Ovary (tissue), 9 donors: ENCODE measurements around the gene FKBP14. TPM values are rescaled to one million over a fixed set of nuclear protein-coding genes. Genes with fewer than 3 reads are reported as not detected.
A peak's percentile ranks its signal among the peaks of the same experiment; 100 is the strongest.

Source experiments
- DNase-seq, 5 donors: peaks; one replicate each; pipeline ENCODE4 v3.0.0-alpha.2; 2019 to 2020
- H3K27ac ChIP-seq, 2 donors: fragments of 200-600 bp; one replicate each; pipeline versions ENCODE4 v1.5.1 to v1.8.0; 2019 to 2022
- H3K27me3 ChIP-seq: fragments of 200-600 bp; one replicate; pipeline ENCODE4 v1.8.0; 2022
- H3K36me3 ChIP-seq: fragments of 200-600 bp; sonication (generic); one replicate; pipeline ENCODE4 v1.5.1; 2019
- H3K4me1 ChIP-seq: one replicate; pipeline ENCODE4 v1.8.1; 2013; ENCODE audit warnings: mild to moderate bottlenecking, moderate library complexity; ENCODE audit not compliant: insufficient read depth
- H3K4me3 ChIP-seq: fragments of 200-600 bp; sonication (generic); one replicate; pipeline ENCODE4 v1.5.1; 2017
- H3K9me3 ChIP-seq, 2 donors: fragments of 200-600 bp in 1 of 2; sonication (generic) in 1 of 2; one replicate each; pipeline versions ENCODE4 v1.5.1 to v1.8.1; 2013 to 2019; ENCODE audit warnings: mild to moderate bottlenecking in 1 of 2, moderate library complexity in 1 of 2
- CTCF ChIP-seq, 3 donors: fragments of 450-650 bp in 2 of 3; fragments of 200-600 bp in 1 of 3; IDR thresholded peaks; one replicate each; pipeline versions ENCODE4 v1.5.1 to v1.8.0; 2016 to 2022; ENCODE audit warnings: antibody characterized with exemption in 3 of 3, mild to moderate bottlenecking in 1 of 3
- EP300 ChIP-seq: sonication (generic); formaldehyde crosslinking; IDR thresholded peaks from one replicate; pipeline ENCODE4 v1.6.1; 2017; ENCODE audit warnings: antibody characterized with exemption
- POLR2A ChIP-seq: fragments of 450-650 bp; IDR thresholded peaks from one replicate; pipeline ENCODE4 v1.6.1; 2017; ENCODE audit warnings: antibody characterized with exemption, mild to moderate bottlenecking, moderate library complexity
- WGBS, 3 donors: extraction: QIAGEN DNeasy Blood & Tissue Kit in 1 of 3; methylation state at CpG; one replicate each; pipeline versions ENCODE4 v1.1.5 to v1.1.7; 2013 to 2017; 5-methylcytosine and 5-hydroxymethylcytosine counted together
- intact Hi-C, 4 donors: fragments of 100-400 bp; cut with DNase I; formaldehyde crosslinking; loops; one replicate each; pipeline versions ENCODE4 v1.11.0 to v1.15.1; 2022 to 2023
- polyA plus RNA-seq, 2 donors: library from polyadenylated mRNA; stranded (reverse); fragments of 200-250 nt in 1 of 2; fragments of 350-450 nt in 1 of 2; fragmentation: Illumina TruSeq in 1 of 2; extraction: RNeasy Lipid Tissue Mini Kit (QIAGEN cat#74804) in 1 of 2; gene quantifications; one replicate each; pipeline ENCODE4 v1.2.3, GENCODE V29; 2013 to 2014
- total RNA-seq, 7 donors: library from RNA; depleted of rRNA in 2 of 7; stranded (reverse); fragments of >200 nt in 2 of 7; fragmentation: NEBNext Ultra II Directional in 3 of 7; extraction: Animal tissue kit (Norgen Biotek cat#: 25700) in 3 of 7; gene quantifications; one replicate each; pipeline versions ENCODE4 v1.1.0 to v1.2.4, GENCODE V29; 2016 to 2023
- donor health status: DM: no; HTN: no; CAD: no; lungs with moderate emphysema.
- donor health status: DM: no; HTN: no; CAD: no.
- donor health status: Bipolar disorder and iron deficiency.
- donor health status: DM: yes; HTN: yes; CAD: no.
- donor health status: DM: no; HTN: no; CAD: no.
- donor health status: DM: yes; HTN: yes; CAD: no.

The FKBP14 gene
- total and polyA plus RNA-seq, 9 donors = 3.4 to 19.6 (median 13.5) TPM

DNA sequence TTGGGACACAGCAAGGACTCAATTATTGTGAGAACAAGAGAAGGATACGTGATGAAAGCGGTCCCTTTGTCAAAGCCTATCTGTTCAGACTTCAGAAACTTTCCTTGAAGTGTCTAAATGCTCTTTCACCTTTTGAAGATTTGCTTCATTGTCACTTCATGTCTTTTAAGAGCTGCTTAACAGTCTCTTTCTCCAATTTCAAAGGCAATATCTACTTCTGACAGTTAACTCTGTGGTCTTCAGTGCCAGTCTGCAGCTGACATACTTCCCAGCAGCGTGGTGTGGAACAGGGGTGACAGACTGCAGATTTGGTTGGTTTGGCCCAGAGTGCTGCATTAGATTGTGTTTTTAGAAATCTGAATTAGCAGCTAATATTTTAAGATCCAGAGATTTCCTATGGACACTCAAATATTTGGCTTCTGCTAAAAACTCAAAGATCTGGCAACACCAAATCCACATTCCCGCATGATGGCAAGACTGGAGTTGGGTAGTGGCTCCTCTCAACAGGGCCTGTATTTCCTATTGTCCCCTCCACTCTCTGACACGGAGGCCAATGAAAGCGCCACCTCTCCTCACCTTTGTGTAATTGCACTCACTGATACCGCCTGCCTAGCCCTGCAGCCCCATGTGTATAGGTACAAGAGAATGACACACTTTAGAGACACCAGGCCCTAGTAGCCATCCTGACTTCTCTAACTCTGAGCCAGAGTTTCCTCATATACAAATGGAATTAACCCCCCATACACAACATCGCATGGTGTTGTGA lies 48.4 kb downstream of the FKBP14 start:
- 96 to 97% (median 97%) methylated on average over 8 of the region's 8 CpGs for WGBS, 3 donors
- TF ChIP-seq POLR2A (no peak), CTCF (IDR thresholded peaks at IDR 0.05) (no peak), EP300 (no peak)
- Histone ChIP-seq H3K36me3 (no peaks in the 10 kb centered on the region), H3K4me3 (no peak overlapping the region), H3K27me3 (no peaks in the 10 kb centered on the region), H3K9me3 (no peaks in the 10 kb centered on the region), H3K4me1 (peaks cover 2% of the 10 kb centered on the region), H3K27ac (no peak overlapping the region)
- DNase-seq = no peak
- intact Hi-C loops = no loop called here

DNA sequence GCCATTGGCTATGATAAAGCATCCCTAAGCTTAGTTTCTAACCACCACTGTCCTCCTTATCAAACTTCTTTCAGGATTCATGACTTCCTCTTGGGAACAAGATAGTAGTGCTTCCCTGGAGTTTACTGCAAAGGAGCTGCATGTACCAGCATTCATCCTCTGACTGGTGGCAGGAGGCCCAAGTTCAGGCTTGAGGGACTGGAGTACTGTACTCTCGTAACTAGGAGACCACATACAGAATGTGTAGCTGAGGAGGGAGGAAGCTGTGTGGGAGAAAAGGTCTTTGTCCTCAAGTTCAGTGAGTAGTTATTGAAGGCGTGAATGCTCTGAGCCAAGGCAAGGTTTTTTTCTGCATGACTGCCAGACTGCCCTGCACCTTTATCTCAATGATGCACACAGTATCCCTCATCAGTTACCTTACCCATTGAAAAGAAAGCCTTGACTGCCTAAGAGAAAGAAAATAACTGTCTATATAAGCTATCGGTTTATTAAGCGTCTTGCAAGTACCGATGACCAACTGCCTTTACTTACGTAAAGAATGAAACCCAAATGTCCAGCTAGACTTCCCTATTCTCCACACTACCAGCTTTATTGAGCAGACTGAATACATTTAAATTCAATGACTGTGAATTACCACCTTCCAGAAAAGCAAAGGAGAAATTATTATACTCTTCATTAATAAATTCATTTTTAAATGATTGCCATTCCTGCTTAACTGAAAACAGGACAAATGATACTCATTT lies 49.7 kb downstream of the FKBP14 start:
- Histone ChIP-seq H3K4me3 (no peak overlapping the region), H3K4me1 (peaks cover 2% of the 10 kb centered on the region), H3K36me3 (no peaks in the 10 kb centered on the region), H3K27ac (no peak overlapping the region), H3K27me3 (no peaks in the 10 kb centered on the region), H3K9me3 (no peaks in the 10 kb centered on the region)
- WGBS, 3 donors = 59 to 69% (median 61%) methylated on average over 6 of the region's 6 CpGs
- TF ChIP-seq EP300 (no peak), POLR2A (no peak), CTCF (IDR thresholded peaks at IDR 0.05) (no peak)
- peak; percentile 24 to 73 (median 29) for DNase-seq
- intact Hi-C loops = no loop called here

DNA sequence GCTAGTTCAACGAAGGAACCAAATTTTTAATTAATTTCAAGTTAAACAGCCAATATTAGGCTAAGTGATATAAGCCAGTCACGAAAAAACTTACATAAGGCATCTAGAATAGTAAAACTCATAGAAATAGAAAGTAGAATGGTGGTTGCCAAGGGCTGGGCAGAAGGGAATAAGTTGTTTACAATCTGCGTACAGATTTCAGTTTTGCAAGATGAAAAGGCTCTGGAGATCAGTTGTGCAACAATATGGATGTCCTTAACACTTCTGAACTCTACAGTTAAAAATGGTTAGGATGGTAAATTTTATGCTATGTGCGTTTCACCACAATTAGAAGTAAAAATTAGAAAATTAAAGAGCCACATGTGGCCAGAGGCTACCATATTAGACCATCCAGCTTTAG lies 50.2 kb downstream of the FKBP14 start:
- no peaks in the 10 kb centered on the region for H3K27me3 ChIP-seq
- peaks cover 2% of the 10 kb centered on the region for H3K4me1 ChIP-seq
- TF ChIP-seq CTCF (IDR thresholded peaks at IDR 0.05) = no peak
- no peak for TF ChIP-seq EP300
- TF ChIP-seq POLR2A = no peak
- 63 to 88% (median 77%) methylated on average over 4 of the region's 4 CpGs for WGBS, 3 donors
- no peak overlapping the region for H3K27ac ChIP-seq
- intact Hi-C loops = no loop called here
- no peaks in the 10 kb centered on the region for H3K36me3 ChIP-seq
- H3K9me3 ChIP-seq = no peaks in the 10 kb centered on the region
- no peak for DNase-seq
- no peak overlapping the region for H3K4me3 ChIP-seq

DNA sequence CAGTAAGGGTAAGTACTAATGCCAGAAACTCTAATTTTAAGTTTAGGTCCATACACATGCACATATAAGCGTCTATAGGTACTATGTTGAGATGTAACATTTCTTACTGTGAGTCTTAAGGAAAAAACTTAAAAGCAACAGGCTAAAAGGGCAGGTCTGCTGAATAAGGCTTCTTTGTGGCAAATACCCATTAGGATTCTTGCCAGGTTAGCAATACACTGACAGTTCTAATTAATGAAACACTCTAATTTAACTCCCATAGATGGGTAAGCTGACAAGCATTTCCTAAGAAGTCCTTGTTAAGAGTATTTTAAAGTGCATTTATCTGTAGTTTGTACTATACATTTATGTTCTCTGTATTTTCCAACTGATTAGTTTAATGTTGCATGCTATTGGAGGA lies 50.9 kb downstream of the FKBP14 start:
- Histone ChIP-seq H3K27ac (no peak overlapping the region), H3K4me3 (no peak overlapping the region), H3K27me3 (no peaks in the 10 kb centered on the region), H3K9me3 (no peaks in the 10 kb centered on the region), H3K4me1 (peaks cover 2% of the 10 kb centered on the region), H3K36me3 (no peaks in the 10 kb centered on the region)
- TF ChIP-seq CTCF (IDR thresholded peaks at IDR 0.05) = no peak
- no peak for TF ChIP-seq EP300
- no peak for TF ChIP-seq POLR2A
- 92 to 97% (median 96%) methylated on average over 1 of the region's 1 CpG for WGBS, 3 donors
- intact Hi-C loops = no loop called here
- DNase-seq = no peak
